ENCODE results near the gene GCNT3.
A peak's percentile ranks its signal among the peaks of the same experiment; 100 is the strongest.
"Not testable (repeated sequence)": the region's sequence is repeated elsewhere in the genome, so short reads cannot be mapped to it uniquely, and the experiment has no call there.

The GCNT3 gene

DNA sequence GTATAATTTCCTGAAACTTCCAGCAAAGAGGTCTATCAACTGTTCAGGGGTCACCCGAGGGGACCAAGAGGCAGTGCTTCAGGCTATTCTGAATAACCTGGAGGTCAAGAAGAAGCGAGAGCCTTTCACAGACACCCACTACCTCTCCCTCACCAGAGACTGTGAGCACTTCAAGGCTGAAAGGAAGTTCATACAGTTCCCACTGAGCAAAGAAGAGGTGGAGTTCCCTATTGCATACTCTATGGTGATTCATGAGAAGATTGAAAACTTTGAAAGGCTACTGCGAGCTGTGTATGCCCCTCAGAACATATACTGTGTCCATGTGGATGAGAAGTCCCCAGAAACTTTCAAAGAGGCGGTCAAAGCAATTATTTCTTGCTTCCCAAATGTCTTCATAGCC, 6.8 kb downstream of the GCNT3 start:
- DNase-seq: no peak

DNA sequence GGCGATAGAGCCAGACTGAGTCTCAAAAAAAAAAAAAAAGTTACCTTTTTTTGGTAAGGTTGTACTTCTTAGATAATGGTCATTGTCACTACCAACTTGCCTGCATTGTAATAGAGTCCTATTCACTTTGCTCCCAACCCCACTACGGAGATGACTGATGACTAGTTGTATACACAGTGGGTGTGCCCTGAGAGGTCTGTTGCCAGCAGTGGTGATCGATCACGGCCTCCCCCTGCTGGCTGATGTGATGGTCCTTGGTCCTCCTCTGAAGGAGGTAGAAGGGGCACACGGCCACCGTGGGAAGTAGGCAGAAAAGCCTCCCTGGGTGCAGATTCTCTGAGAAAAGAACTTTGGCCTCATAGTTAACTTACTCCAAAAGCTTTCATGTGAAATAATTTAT, 10.7 kb downstream of the GCNT3 start:
- DNase-seq: peak; percentile 70

DNA sequence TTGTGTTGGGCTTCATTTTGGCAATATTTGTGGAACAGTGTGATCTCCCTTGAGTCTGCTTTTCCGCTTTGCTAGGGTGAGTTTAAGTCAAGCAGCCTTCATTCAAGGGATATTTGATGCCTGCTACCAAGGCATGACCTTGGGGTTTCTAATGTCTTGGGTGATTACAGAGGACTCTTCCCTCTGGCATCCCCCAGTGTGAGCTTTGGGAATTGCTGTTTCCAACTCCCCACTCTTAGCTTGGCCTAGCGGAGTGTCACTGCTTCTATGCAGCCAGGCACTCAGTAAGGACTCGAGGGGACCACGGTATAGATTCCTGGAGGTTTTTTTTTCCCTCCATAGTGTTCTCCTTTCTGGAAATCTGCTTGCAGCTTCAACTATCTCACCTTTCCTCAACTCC, 21.1 kb downstream of the GCNT3 start:
- DNase-seq: no peak

DNA sequence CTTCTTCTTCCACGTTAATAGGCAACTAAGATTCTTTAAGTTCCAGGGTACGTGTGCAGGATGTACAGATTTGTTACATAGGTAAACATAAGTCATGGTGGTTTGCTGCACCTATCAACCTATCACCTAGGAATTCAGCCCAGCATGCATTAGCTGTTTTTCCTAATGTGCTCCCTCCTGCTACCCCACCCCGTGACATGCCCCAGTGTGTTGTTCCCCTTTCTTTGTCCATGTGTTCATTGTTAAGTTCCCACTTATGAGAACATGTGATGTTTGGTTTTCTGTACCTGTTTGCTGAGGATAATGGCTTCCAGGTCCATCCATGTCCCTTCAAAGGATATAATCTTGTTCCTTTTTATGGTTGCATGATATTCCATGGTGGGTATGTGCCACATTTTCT, 24.6 kb downstream of the GCNT3 start:
- DNase-seq: no peak

DNA sequence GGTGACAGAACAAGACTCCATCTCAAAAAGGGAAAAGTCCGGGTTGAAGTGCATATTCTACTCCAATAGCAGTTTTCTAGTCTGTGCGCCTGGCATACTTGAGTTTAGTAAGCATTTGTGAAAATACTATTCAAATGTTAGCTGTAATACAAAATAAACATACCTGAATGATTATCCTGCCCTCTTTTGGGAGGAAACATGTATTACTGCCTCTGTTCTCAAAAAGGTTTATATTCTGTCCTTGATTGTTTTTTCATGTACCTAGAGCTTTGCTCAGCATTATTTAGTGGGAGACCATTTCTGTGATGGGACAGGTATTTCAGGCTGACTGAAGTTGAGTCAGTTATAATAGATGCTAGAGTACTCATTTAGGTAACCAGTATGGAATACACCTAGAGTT, 25.9 kb downstream of the GCNT3 start:
- DNase-seq: not testable (repeated sequence)

DNA sequence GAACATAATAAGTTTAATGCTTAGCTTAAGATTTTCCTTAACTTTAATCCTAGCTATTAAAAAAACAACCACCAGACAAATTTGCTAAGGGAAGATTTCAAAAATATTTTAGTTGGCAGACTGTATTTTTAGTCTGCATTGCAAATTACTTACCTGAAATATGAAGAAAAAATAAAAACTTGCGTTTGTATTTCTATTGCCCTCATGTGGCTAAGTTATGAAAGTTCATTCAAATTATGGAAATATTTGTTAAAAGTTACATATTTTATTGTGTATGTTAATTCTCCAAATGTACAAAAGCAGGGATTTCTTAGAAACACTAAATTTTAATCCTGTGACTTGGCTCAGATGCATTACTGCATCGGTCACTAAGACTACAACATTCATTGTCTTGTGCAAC, 30.8 kb downstream of the GCNT3 start:
- DNase-seq: no peak

DNA sequence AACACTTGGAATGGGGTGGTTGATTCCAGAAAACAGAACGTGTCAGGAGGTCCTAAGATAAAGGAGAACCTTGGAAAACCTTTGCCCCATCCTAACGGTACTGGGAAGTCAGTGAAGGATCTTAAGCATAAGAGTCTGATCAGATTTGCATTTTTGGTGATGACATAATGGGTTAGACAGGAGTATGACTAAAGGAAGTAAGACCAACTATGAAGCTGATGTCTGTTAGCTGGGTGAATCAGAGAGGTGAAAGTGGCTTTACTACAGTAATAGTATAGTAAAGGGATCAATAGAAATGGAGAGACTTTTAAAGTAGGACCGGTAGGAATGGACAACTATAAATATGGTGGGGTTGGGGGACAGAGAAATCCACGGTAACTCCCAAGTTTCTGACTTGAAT, 33.2 kb downstream of the GCNT3 start:
- DNase-seq: no peak

DNA sequence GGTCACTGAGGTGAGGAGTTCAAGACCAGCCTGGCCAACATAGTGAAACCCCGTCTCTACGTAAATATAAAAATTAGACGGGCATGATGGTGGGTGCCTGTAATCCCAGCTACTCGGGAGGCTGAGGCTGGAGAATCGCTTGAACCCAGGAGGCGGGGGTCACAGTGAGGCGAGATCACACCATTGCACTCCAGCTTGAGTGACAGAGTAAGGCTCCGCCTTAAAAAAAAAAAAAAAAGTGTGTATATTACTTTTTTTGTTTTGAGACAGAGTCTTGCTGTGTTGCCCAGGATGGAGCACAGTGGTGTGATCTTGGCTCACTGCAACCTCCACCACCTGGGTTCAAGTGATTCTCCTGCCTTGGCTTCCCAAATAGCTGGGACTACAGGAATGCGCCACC, 34.2 kb downstream of the GCNT3 start:
- DNase-seq: not testable (repeated sequence)

DNA sequence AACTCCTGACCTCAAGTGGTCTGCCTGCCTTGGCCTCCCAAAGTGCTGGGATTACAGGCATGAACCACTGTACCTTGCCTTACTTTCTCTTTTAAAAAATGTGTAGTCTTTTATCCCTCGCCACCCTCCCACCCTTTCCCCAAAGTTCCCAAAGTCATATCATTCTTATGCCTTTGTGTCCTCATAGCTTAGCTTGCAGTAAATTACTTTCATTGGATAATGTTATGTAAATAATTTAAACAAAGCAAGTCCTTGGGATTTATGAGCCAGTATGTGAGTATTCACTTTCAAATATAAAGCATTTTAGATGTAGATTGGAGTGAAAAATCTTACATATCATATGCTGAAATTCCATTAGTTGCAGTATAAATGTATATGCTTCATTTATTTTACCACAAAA, 34.7 kb downstream of the GCNT3 start:
- no peak for DNase-seq

DNA sequence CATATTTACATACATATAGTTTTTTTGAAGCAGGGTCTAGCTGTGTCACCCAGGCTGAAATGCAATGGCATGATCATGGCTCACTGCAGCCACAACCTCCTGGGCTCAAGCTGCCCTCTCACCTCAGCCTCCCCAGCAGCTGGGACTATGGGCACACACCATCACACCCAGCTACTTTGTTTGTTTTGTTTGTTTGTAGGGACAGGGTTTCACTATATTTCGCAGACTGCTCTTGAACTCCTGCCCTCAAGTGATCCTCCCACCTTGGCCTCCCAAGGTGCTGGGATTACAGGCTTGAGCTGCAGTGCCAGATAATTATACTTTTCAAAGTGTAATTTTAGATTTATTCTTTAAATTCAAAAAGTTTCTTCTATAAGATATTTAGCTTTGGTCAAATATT, 35.5 kb downstream of the GCNT3 start:
- no peak for DNase-seq

DNA sequence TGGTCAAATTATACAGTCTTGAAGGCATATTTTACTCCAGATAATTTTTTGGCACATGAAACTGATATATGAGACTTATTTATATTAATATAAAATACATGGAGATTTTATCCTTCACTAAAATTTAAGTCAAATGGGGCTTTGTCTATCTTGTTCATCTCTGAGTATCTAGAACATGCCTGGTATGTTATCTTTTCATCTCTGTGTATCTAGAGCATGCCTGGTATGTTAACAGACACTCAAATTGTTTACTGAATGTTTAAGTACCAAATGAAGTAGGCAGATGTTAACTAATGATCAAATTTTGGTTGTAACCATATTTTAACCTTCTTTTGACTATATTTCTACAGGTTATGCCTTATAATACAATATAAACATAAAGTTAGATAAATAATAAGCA, 38.0 kb downstream of the GCNT3 start:
- no peak for DNase-seq

DNA sequence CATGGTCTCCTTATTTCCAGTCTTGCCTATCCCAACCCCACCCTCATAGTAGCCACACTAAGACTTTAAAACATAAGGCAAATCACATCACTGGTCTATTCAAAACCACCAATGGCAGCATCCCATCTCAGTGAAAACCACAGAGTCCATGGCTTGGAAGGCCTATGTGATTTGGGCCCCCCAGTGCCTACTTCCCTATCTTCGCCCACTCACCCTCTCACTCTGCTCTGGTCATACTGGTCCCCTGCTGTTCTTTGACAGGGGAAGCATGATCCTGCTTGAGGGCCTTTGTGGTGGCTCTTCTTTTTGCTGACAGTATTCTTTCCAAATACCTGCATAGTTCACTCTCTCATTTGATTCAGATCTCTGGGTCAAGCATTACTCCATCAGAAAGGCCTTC, 42.5 kb downstream of the GCNT3 start:
- no peak for DNase-seq

DNA sequence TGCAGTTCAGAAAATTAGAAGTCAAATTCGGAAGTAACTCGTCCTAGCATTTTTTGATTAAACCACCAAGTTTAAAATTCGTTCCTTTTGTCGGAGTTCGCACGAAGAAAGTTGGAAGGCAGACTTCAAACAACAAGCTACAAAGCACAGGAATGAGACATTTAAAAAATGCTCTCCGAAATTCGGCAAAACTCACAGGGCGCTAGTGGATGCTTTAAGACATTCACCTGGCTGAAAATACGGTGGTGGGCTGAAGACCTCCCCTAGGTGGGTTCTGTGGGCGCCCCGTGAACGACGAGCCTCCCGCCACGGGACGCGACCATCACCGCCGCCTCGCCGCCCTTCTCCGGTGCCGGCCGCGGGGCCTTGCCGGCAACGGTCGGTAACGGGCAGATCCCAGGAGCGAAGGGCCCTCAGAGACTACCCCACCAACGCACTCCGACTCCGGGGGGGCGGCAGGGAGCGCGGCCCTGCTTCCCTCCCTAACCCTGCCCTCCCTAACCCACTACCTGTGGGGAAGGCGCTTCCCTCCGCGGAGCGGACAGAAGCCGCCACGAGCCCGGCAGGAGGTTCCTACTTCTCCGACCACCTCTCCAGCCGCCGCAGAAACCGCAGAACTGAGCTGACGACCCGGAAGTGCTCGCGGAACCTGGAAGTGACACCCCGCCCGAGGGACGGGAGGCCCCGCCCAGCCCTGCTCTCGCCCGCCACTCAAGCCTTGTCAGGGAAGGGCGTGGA, 45.5 kb downstream of the GCNT3 start, which contains the start of gene GTF2A2:
GTF2A2 (minus strand) TSS at position 619 of the 738 bp plus-strand sequence. CDS start 5,238 bp downstream, outside the sequence.
- DNase-seq: peak; percentile 97

DNA sequence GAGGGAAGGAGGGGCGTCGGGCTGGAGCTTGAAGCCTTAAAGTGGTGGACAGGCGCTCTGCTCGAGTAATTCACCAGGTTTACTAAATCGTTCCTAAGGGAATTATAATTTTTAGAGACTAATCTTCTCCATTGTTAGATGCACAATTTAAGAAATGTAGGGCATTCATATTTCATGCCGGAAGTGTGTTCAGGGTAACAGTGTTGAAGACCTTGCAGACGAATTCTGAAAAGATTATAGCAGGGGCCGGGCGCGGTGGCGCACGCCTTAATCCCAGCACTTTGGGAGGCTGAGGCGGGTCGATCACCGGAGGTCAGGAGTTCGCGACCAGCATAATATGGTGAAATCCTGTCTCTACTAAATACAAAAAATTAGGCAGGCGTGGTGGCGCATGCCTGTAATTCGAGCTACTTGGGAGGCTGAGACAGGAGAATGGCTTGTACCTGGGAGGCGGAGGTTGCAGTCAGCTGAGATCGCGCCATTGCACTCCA, 46.1 kb downstream of the GCNT3 start:
- DNase-seq: no peak

DNA sequence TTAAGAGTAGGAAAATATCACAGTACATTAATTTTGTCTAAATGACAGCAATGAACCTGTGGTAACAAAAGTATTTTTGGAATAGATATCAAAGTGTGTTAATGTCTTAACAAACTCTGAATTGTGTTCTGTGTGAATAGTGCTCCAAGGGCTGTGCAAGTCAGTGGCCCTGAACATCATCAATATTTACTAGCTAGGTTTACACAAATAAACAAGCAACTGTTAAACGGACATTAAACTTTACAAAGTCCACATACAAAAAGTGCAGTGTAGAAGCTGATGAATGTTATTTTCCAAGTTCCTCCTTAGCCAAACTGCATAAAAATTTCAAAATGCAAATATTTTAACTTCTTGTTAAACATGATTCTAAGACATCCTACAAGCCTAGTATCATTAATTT, 47.8 kb downstream of the GCNT3 start:
- no peak for DNase-seq

DNA sequence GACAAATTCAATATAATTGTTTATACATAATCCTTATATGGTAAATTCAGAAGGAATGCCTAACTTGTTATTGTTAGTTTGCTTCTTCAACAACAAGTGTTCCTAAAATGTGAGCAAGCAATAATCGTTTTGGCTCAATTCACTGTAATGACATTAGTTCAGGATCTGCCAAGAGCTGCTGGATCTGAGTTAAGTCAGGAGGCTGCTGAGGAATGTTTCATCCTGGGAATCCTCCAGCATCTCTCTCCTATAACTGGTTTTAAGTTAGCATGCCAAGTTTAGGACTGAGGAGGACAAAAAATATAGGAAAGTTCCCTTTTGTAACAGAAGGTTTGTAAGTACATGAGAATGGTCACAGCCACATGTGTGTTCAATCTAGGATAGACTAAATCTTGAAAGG, 50.7 kb downstream of the GCNT3 start:
- DNase-seq: no peak

DNA sequence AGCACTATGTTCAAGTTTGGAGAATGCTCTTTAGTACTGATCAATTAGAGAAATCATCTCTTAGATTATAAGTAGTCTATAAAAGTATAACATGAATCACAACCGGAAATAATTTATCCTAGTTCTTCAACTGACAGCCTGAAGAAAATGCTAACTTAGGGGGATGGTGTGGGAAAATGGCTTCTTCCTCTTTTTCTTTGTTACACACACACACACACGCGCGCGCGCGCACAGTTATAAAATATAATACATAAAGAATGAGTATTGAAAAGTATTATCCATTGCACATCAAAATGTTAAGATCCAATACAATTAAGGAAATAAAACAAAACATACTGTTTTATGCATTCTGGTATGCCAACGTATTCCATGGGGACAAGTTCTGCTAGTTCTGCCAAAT, 57.0 kb downstream of the GCNT3 start:
- no peak for DNase-seq

Data from stimulated activated CD4-positive, alpha-beta T cell treated with anti-CD3 and anti-CD28 coated beads, Interleukin-15, amount 100 ng/mL, for 24 hours (primary cell).